HG02884 (cell line): Measurements from ENCODE around the gene GDE1.

Experiments used
- ATAC-seq: cut with Tn5 transposase; IDR thresholded peaks from one replicate; pipeline ENCODE4 v1.9.1; 2021; ENCODE audit warnings: mild to moderate bottlenecking, moderate library complexity; ENCODE audit not compliant: unreplicated experiment

The GDE1 gene

GRCh38 chr16:19490619-19491018 is 31.3 kb downstream of the GDE1 start:
- no peak for ATAC-seq

GRCh38 chr16:19488213-19488640 is 33.7 kb downstream of the GDE1 start:
- ATAC-seq: no peak

GRCh38 chr16:19486750-19487325 is 35.1 kb downstream of the GDE1 start:
- no peak for ATAC-seq

- ATAC-seq: no peak
Observed at GRCh38 chr16:19486051-19486450, 35.8 kb downstream of the GDE1 start.

- ATAC-seq: no peak
Observed at GRCh38 chr16:19485611-19486010, 36.3 kb downstream of the GDE1 start.

- no peak for ATAC-seq
Observed at GRCh38 chr16:19484096-19484495, 37.8 kb downstream of the GDE1 start.

- ATAC-seq: no peak
Observed at GRCh38 chr16:19482291-19482690, 39.6 kb downstream of the GDE1 start.

- no peak for ATAC-seq
Observed at GRCh38 chr16:19481769-19482168, 40.1 kb downstream of the GDE1 start.

GRCh38 chr16:19481296-19481695 is 40.6 kb downstream of the GDE1 start:
- no peak for ATAC-seq

- no peak for ATAC-seq
Observed at GRCh38 chr16:19479302-19479721, 42.6 kb downstream of the GDE1 start.

- ATAC-seq: no peak
Observed at GRCh38 chr16:19478505-19478904, 43.4 kb downstream of the GDE1 start.

- ATAC-seq: no peak
Observed at GRCh38 chr16:19474617-19475016, 47.3 kb downstream of the GDE1 start.

- ATAC-seq: no peak
Observed at GRCh38 chr16:19472482-19472881, 49.4 kb downstream of the GDE1 start.

- ATAC-seq: no peak
Observed at GRCh38 chr16:19468300-19468699, 53.6 kb downstream of the GDE1 start.

GRCh38 chr16:19463468-19464315 is 58.2 kb downstream of the GDE1 start:
- ATAC-seq: no peak

GRCh38 chr16:19460397-19460796 is 61.5 kb downstream of the GDE1 start:
- ATAC-seq: no peak

GRCh38 chr16:19458722-19459379 is 63.0 kb downstream of the GDE1 start:
- ATAC-seq: no peak
